IMR-90 (cell line): ENCODE results near the gene MYLK4. TPM values are rescaled to one million over a fixed set of nuclear protein-coding genes. Genes with fewer than 3 reads are reported as not detected.

Experiments
- ATAC-seq: fragments of 200-7000 bp; cut with Tn5 transposase; 2 replicates; pipeline ENCODE4 v1.9.1; 2020; ENCODE audit warnings: low read depth, mild to moderate bottlenecking, moderate library complexity
- BruUV-seq: library from RNA; stranded (reverse); fragments of 400-500 nt; replicated peaks from 2 replicates; lab custom pipeline; 2021; lab: Mats Ljungman, UMichigan
- CTCF ChIA-PET: fragments of 300-600 bp; formaldehyde crosslinking; extraction: SDS; loops from one replicate; lab custom pipeline; 2021; ENCODE audit warnings: antibody characterized with exemption; lab: Yijun Ruan, JAX
- POLR2A ChIA-PET: fragments of 300-600 bp; sonication (Branson Sonifier 250); formaldehyde crosslinking; loops from one replicate; lab custom pipeline; 2022; ENCODE audit warnings: antibody characterized with exemption; ENCODE audit not compliant: unreplicated experiment; lab: Charles Lee
- DNase-seq: peaks from one replicate; pipeline ENCODE4 v3.0.0; 2013
- H2AFZ ChIP-seq: replicated peaks from 2 replicates; pipeline ENCODE3; 2013; ENCODE audit warnings: low read length, mild to moderate bottlenecking; ENCODE audit not compliant: poor library complexity
- H2AK5ac ChIP-seq: 2 replicates; pipeline ENCODE4 v1.6.1; 2013; ENCODE audit warnings: low read depth, low read length, inconsistent platforms
- H2AK9ac ChIP-seq: replicated peaks from 2 replicates; pipeline ENCODE3; 2013; ENCODE audit warnings: mild to moderate bottlenecking, low read depth, low read length, moderate library complexity; ENCODE audit not compliant: poor library complexity
- H2BK120ac ChIP-seq: 2 replicates; pipeline ENCODE4 v1.6.1; 2013; ENCODE audit warnings: low read depth, low read length, inconsistent platforms
- H2BK15ac ChIP-seq: 3 replicates; pipeline ENCODE4 v1.6.1; 2013; ENCODE audit warnings: low read depth, low read length, inconsistent platforms
- H2BK20ac ChIP-seq: 2 replicates; pipeline ENCODE4 v1.6.1; 2013; ENCODE audit warnings: low read depth, mild to moderate bottlenecking, inconsistent platforms, low read length, moderate library complexity
- H2BK5ac ChIP-seq: 2 replicates; pipeline ENCODE4 v1.6.1; 2013; ENCODE audit warnings: mild to moderate bottlenecking, low read depth, low read length, inconsistent platforms; ENCODE audit not compliant: poor library complexity, severe bottlenecking
- H3K14ac ChIP-seq: replicated peaks from 2 replicates; pipeline ENCODE4 v1.6.1; 2013; ENCODE audit warnings: low read depth, low read length, inconsistent platforms
- H3K18ac ChIP-seq: 2 replicates; pipeline ENCODE4 v1.6.1; 2013; ENCODE audit warnings: low read depth, low read length, control low read depth
- H3K23ac ChIP-seq: 2 replicates; pipeline ENCODE4 v1.6.1; 2013; ENCODE audit warnings: low read depth, low read length, inconsistent platforms
- H3K27ac ChIP-seq: 2 replicates; pipeline ENCODE4 v1.5.1; 2013; ENCODE audit warnings: mild to moderate bottlenecking, control low read depth, low read length; ENCODE audit not compliant: insufficient read depth
- H3K27me3 ChIP-seq: 2 replicates; pipeline ENCODE4 v1.6.1; 2013; ENCODE audit warnings: low read length; ENCODE audit not compliant: control insufficient read depth, insufficient read depth
- H3K36me3 ChIP-seq: 2 replicates; pipeline ENCODE4 v1.6.1; 2013; ENCODE audit warnings: low read length, mixed read lengths; ENCODE audit not compliant: control insufficient read depth, insufficient read depth
- H3K4ac ChIP-seq: 2 replicates; pipeline ENCODE4 v1.6.1; 2013; ENCODE audit warnings: low read depth, low read length, inconsistent platforms
- H3K4me1 ChIP-seq: 2 replicates; pipeline ENCODE4 v1.6.1; 2013; ENCODE audit warnings: low read length, mixed read lengths; ENCODE audit not compliant: control insufficient read depth, insufficient read depth
- H3K4me2 ChIP-seq: 2 replicates; pipeline ENCODE4 v1.6.1; 2013; ENCODE audit warnings: low read depth, mild to moderate bottlenecking, control low read depth, low read length, moderate library complexity
- H3K4me3 ChIP-seq: 2 replicates; pipeline ENCODE4 v1.5.1; 2013; ENCODE audit warnings: low read depth, mild to moderate bottlenecking, control low read depth, low read length, moderate library complexity; ENCODE audit not compliant: insufficient read depth
- H3K56ac ChIP-seq: 2 replicates; pipeline ENCODE4 v1.6.1; 2013; ENCODE audit warnings: low read length, inconsistent platforms; ENCODE audit not compliant: insufficient read depth; ENCODE audit errors: extremely low read depth
- H3K79me1 ChIP-seq, 2 experiments: 2 replicates each; pipeline ENCODE4 v1.6.1; 2013; ENCODE audit warnings: low read length in 2 of 2, inconsistent platforms in 1 of 2, low read depth in 1 of 2
- H3K9ac ChIP-seq: 2 replicates; pipeline ENCODE4 v1.6.1; 2013; ENCODE audit warnings: low read depth, low read length, control low read depth
- H3K9me1 ChIP-seq: 2 replicates; pipeline ENCODE4 v1.6.1; 2013; ENCODE audit warnings: low read length, inconsistent platforms; ENCODE audit not compliant: insufficient read depth
- H3K9me3 ChIP-seq: 2 replicates; pipeline ENCODE4 v1.6.1; 2013; ENCODE audit warnings: low read length; ENCODE audit not compliant: control insufficient read depth, insufficient read depth
- H4K20me1 ChIP-seq: 2 replicates; pipeline ENCODE4 v1.6.1; 2013; ENCODE audit warnings: low read length, inconsistent platforms; ENCODE audit not compliant: insufficient read depth
- H4K5ac ChIP-seq: 2 replicates; pipeline ENCODE4 v1.6.1; 2013; ENCODE audit warnings: mild to moderate bottlenecking, low read depth, low read length, control low read depth
- H4K8ac ChIP-seq, 2 experiments: 2 replicates each; pipeline ENCODE4 v1.6.1; 2013; ENCODE audit warnings: low read depth in 2 of 2, low read length in 2 of 2, control low read depth in 1 of 2, inconsistent platforms in 1 of 2
- H4K91ac ChIP-seq: 2 replicates; pipeline ENCODE4 v1.6.1; 2013; ENCODE audit warnings: low read depth, low read length, inconsistent platforms; ENCODE audit not compliant: insufficient read depth
- CEBPB ChIP-seq: IDR thresholded peaks from 2 replicates; pipeline ENCODE4 v1.6.1; 2012; ENCODE audit warnings: low read depth, low read length, improper control_type of control experiment
- CHD1 ChIP-seq: IDR thresholded peaks from 2 replicates; pipeline ENCODE4 v1.6.1; 2012; ENCODE audit warnings: low read depth, low read length, improper control_type of control experiment
- CTCF ChIP-seq: conservative IDR thresholded peaks from 2 replicates; pipeline ENCODE4 v1.5.1; 2012; ENCODE audit warnings: mild to moderate bottlenecking, low read depth, low read length, improper control_type of control experiment
- ELK1 ChIP-seq: fragments of 150-350 bp; IDR thresholded peaks from 2 replicates; pipeline ENCODE4 v1.6.1; 2016; ENCODE audit warnings: low read depth, mild to moderate bottlenecking, low read length, moderate library complexity, borderline replicate concordance
- FOS ChIP-seq: fragments of 150-350 bp; IDR thresholded peaks from 2 replicates; pipeline ENCODE4 v1.6.1; 2016; ENCODE audit warnings: low read depth, low read length
- MAFK ChIP-seq: IDR thresholded peaks from 2 replicates; pipeline ENCODE4 v1.6.1; 2012; ENCODE audit warnings: low read depth, low read length, improper control_type of control experiment
- MAZ ChIP-seq: IDR thresholded peaks from 2 replicates; pipeline ENCODE4 v1.6.1; 2012; ENCODE audit warnings: low read depth, mild to moderate bottlenecking, low read length, improper control_type of control experiment, moderate library complexity, borderline replicate concordance
- MXI1 ChIP-seq: IDR thresholded peaks from 2 replicates; pipeline ENCODE4 v1.6.1; 2012; ENCODE audit warnings: low read depth, mild to moderate bottlenecking, low read length, moderate library complexity, borderline replicate concordance
- NFE2L2 ChIP-seq: fragments of 150-350 bp; IDR thresholded peaks from 2 replicates; pipeline ENCODE4 v1.6.1; 2016; ENCODE audit warnings: low read depth, mild to moderate bottlenecking, low read length
- POLR2A ChIP-seq: IDR thresholded peaks from 2 replicates; pipeline ENCODE4 v1.6.1; 2012; ENCODE audit warnings: mild to moderate bottlenecking, low read depth, low read length
- RCOR1 ChIP-seq: IDR thresholded peaks from 2 replicates; pipeline ENCODE4 v1.6.1; 2012; ENCODE audit warnings: mild to moderate bottlenecking, low read length, improper control_type of control experiment; ENCODE audit not compliant: insufficient replicate concordance
- SMC3 ChIP-seq: fragments of 150-350 bp; IDR thresholded peaks from 2 replicates; pipeline ENCODE4 v1.6.1; 2016; ENCODE audit warnings: low read depth, mild to moderate bottlenecking, antibody characterized with exemption, low read length, moderate library complexity
- USF2 ChIP-seq: fragments of 150-350 bp; IDR thresholded peaks from 2 replicates; pipeline ENCODE4 v1.6.1; 2017; ENCODE audit warnings: mild to moderate bottlenecking, antibody characterized with exemption, low read length, low read depth
- WGBS, 2 experiments: methylation state at CpG; one replicate each; pipeline versions ENCODE4 v1.1.5 to v1.1.7; 2013; ENCODE audit warnings: missing lambda C conversion rate in 2 of 2; ENCODE audit not compliant: insufficient read length in 1 of 2; ENCODE audit errors: extremely low coverage in 2 of 2; 5-methylcytosine and 5-hydroxymethylcytosine counted together
- dilution Hi-C: fragments of 300-500 bp; cut with HindIII; formaldehyde crosslinking; loops from one replicate; pipeline ENCODE4 v1.14.3; 2018; ENCODE audit warnings: low sequenced_read_pairs; ENCODE audit not compliant: unreplicated experiment
- in situ Hi-C: fragments of 300-500 bp; cut with MboI; formaldehyde crosslinking; loops from 3 replicates; pipeline ENCODE4 v1.14.3; 2019; ENCODE audit warnings: low sequenced_read_pairs, inconsistent platforms, mixed read lengths
- intact Hi-C: fragments of 100-400 bp; cut with micrococcal nuclease; formaldehyde crosslinking; loops from 2 replicates; pipeline ENCODE4 v1.10.0; 2022
- polyA plus RNA-seq, 3 experiments: library from polyadenylated mRNA; depleted of rRNA; stranded (reverse); fragments of >200 nt; gene quantifications; 2 replicates each; pipeline ENCODE4 v1.2.3, GENCODE V29; 2012; ENCODE audit warnings: low replicate concordance in 1 of 3
- total RNA-seq: library from RNA; depleted of rRNA; stranded (reverse); fragments of >200 nt; gene quantifications from 2 replicates; pipeline ENCODE4 v1.2.3, GENCODE V29; 2012

MYLK4 gene
- total and polyA plus RNA-seq, 2 of the 4 experiments (the other 2 are of a cell fraction): under 0.01 to 0.07 TPM

- Histone ChIP-seq H3K56ac (no peak overlapping the region), H4K8ac (no peak overlapping the region), H2BK15ac (no peak overlapping the region), H2BK120ac (no peak overlapping the region), H3K4ac (no peak overlapping the region), H3K23ac (no peak overlapping the region), H3K4me3 (no peak overlapping the region), H4K20me1 (no peaks in the 10 kb centered on the region), H3K79me1 (no peaks in the 10 kb centered on the region), H2AK9ac (no peak overlapping the region), H2BK5ac (no peak overlapping the region), H3K9me1 (peaks cover 2% of the 10 kb centered on the region; the same call in 1 of the 2 replicates), H2AFZ (no peak overlapping the region), H3K9ac (no peak overlapping the region), H2BK20ac (no peak overlapping the region), H4K91ac (no peak overlapping the region), H3K4me1 (no peaks in the 10 kb centered on the region), H3K36me3 (no peaks in the 10 kb centered on the region), H2AK5ac (no peak overlapping the region), H4K5ac (no peak overlapping the region), H3K14ac (no peak overlapping the region), H3K9me3 (0 out of 2 replicates have a peak, but pooled peaks cover 2% of the 10 kb centered on the region), H3K27ac (no peak overlapping the region), H3K27me3 (peaks cover 2% of the 10 kb centered on the region), H3K18ac (no peak overlapping the region), H3K4me2 (no peak overlapping the region)
- CTCF ChIA-PET: interaction anchor here (0.6 to 1.5 kb wide), 2 partner anchors 11 to 122 kb away, joined by 3 to 5 read pairs; no protein-coding TSS in a partner anchor
- dilution Hi-C loops: no loop called here
- ATAC-seq: no peak
- in situ Hi-C loops: no loop called here
- POLR2A ChIA-PET: no interaction called here
- BruUV-seq: no TSS peak
- TF ChIP-seq FOS (no peak), NFE2L2 (no peak), CTCF (no peak), MXI1 (no peak), USF2 (no peak), POLR2A (no peak), CEBPB (no peak), CHD1 (no peak), RCOR1 (no peak), ELK1 (no peak), MAZ (no peak), SMC3 (no peak), MAFK (no peak)
- no CpG with 5 or more reads among the region's 7 CpGs for WGBS, 2 experiments
- intact Hi-C loops: no loop called here
- no peak for DNase-seq
These were observed 44.2 kb downstream of the MYLK4 start for GRCh38 chr6:2706558-2706957.
